Large intestine (tissue), 12 donors: ENCODE data around the gene PGBD4. TPM values are rescaled to one million over a fixed set of nuclear protein-coding genes. Genes with fewer than 3 reads are reported as not detected.
A peak's percentile ranks its signal among the peaks of the same experiment; 100 is the strongest.

ENCODE experiments used
- DNase-seq, 2 donors: peaks; one replicate each; pipeline versions ENCODE4 v3.0.0 to v3.0.0-alpha.2; 2013
- H3K27ac ChIP-seq: one replicate; pipeline ENCODE4 v1.5.1; 2013; ENCODE audit warnings: low read length
- H3K27me3 ChIP-seq: 2 replicates; pipeline ENCODE4 v1.6.1; 2013; ENCODE audit warnings: low read length; ENCODE audit not compliant: control insufficient read depth, insufficient read depth
- H3K36me3 ChIP-seq: 2 replicates; pipeline ENCODE4 v1.6.1; 2013; ENCODE audit warnings: low read length; ENCODE audit not compliant: control insufficient read depth, insufficient read depth
- H3K4me1 ChIP-seq: one replicate; pipeline ENCODE4 v1.6.1; 2013; ENCODE audit warnings: low read length; ENCODE audit not compliant: control insufficient read depth, insufficient read depth
- H3K4me3 ChIP-seq: one replicate; pipeline ENCODE4 v1.5.1; 2013; ENCODE audit warnings: low read length
- H3K9me3 ChIP-seq: one replicate; pipeline ENCODE4 v1.6.1; 2013; ENCODE audit warnings: mild to moderate bottlenecking, low read depth, low read length, moderate library complexity; ENCODE audit not compliant: control insufficient read depth
- WGBS: methylation state at CpG from one replicate; pipeline ENCODE4 v1.1.5; 2013; ENCODE audit warnings: low lambda C conversion rate; ENCODE audit not compliant: insufficient coverage; 5-methylcytosine and 5-hydroxymethylcytosine counted together
- long read RNA-seq, 11 donors: transcript quantifications; one replicate each; lab custom pipeline, GENCODE V29; 2026
- polyA plus RNA-seq: library from polyadenylated mRNA; unstranded; fragments of 120-200 nt; gene quantifications from one replicate; pipeline ENCODE4 v1.2.1, GENCODE V29; 2013

PGBD4 gene
- 1.9 TPM for polyA plus RNA-seq
- long read RNA-seq, donor 1, full-length matches to known transcripts: 1 of 1 reads
- long read RNA-seq, donor 1, partial matches to known transcripts: 0 of 1 reads
- long read RNA-seq, donor 1, other reads (novel, unspliced or antisense): 0 of 1 reads
- long read RNA-seq, donor 2, full-length matches to known transcripts: 5 of 5 reads
- long read RNA-seq, donor 2, partial matches to known transcripts: 0 of 5 reads
- long read RNA-seq, donor 2, other reads (novel, unspliced or antisense): 0 of 5 reads
- long read RNA-seq, donor 3: 0 reads
- long read RNA-seq, donor 4: 0 reads
- long read RNA-seq, donor 5, full-length matches to known transcripts: 3 of 3 reads
- long read RNA-seq, donor 5, partial matches to known transcripts: 0 of 3 reads
- long read RNA-seq, donor 5, other reads (novel, unspliced or antisense): 0 of 3 reads
- long read RNA-seq, donor 6, full-length matches to known transcripts: 5 of 5 reads
- long read RNA-seq, donor 6, partial matches to known transcripts: 0 of 5 reads
- long read RNA-seq, donor 6, other reads (novel, unspliced or antisense): 0 of 5 reads
- long read RNA-seq, donor 7, full-length matches to known transcripts: 1 of 1 reads
- long read RNA-seq, donor 7, partial matches to known transcripts: 0 of 1 reads
- long read RNA-seq, donor 7, other reads (novel, unspliced or antisense): 0 of 1 reads
- long read RNA-seq, donor 8: 0 reads
- long read RNA-seq, donor 9, full-length matches to known transcripts: 5 of 5 reads
- long read RNA-seq, donor 9, partial matches to known transcripts: 0 of 5 reads
- long read RNA-seq, donor 9, other reads (novel, unspliced or antisense): 0 of 5 reads
- long read RNA-seq, donor 10, full-length matches to known transcripts: 5 of 5 reads
- long read RNA-seq, donor 10, partial matches to known transcripts: 0 of 5 reads
- long read RNA-seq, donor 10, other reads (novel, unspliced or antisense): 0 of 5 reads
- long read RNA-seq, donor 11, full-length matches to known transcripts: 1 of 1 reads
- long read RNA-seq, donor 11, partial matches to known transcripts: 0 of 1 reads
- long read RNA-seq, donor 11, other reads (novel, unspliced or antisense): 0 of 1 reads

DNA sequence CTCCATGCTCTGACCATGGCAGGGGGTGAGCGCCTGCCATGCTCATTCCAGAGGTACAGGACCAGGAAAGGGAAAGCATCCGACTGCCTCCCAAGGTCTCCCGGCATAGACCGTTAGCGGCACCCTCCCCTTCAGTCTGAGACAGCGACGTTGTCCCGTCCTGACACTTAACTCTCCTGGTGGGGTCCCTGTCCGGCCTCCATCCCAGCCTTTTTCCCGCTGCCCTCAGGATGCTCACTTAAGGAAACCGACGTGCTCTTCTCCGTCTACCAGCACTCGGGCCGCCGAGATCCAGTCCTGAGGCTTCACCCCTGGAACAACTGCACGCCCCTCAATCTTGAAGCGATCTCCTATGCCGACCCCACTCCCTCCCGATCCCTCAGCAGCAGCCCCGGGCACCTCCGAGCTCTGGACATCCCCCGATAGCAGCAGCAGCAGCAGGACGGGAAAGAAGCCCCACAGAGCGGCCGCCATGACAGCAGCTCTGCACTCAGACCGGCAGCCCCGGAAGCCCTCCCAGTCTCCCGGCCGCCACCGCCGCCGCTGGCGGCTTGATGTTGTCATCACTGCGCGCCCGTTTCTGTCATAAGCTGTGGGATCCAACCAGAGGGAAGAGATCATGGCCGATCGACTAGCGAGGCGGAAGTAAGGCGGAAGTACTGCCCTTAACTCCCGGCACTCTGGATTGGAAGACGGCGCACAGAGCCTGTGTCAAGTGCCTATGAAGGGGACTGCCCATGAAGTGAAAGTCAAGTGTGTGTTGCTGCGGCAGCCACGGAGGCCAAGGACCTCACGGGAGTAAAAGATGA lies at the start of gene PGBD4, which contains the start of gene EMC7:
Gene PGBD4, plus strand, starts transcription at position 718 of the 809 bp plus-strand sequence. CDS start 449 bp downstream, outside the sequence.
Gene EMC7, minus strand, starts transcription at position 497 of the 809 bp plus-strand sequence. Its CDS starts 23 bp downstream, at position 474.
- no peaks in the 10 kb centered on the region for H3K27me3 ChIP-seq
- WGBS: no CpG with 5 or more reads among the region's 48 CpGs
- H3K4me3 ChIP-seq: peak within 1 kb of the TSS; percentile 70
- peaks cover 3% of the 10 kb centered on the region for H3K36me3 ChIP-seq
- peak; percentile 99 for DNase-seq
- peak within 1 kb of the TSS; percentile 71 for H3K27ac ChIP-seq
- no peaks in the 10 kb centered on the region for H3K9me3 ChIP-seq
- H3K4me1 ChIP-seq: peaks cover 2% of the 10 kb centered on the region

DNA sequence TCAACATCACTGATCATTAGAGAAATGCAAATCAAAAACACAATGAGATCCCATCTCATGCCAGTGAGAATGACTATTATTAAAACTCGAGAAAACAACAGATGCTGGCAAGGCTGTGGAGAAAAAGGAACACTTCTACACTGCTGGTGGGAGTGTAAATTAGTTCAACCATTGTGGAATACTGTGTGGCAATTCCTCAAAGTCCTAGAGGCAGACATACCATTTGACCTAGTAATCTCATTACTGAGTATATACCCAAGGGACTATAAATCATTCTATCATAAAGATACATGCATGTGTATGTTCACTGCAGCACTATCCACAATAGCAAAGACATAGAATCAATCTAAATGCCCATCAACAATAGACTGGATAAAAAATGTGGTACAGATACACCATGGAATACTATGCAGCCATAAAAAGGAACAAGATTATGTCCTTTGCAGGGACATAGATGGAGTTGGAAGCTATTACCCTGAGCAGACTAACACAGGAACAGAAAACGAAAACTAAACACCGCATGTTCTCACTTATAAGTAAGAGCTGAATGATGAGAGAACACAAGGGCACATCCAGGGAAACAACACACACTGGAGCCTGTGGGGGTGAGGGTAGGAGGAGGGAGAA lies 47.7 kb upstream of the PGBD4 start:
- no peaks in the 10 kb centered on the region for H3K4me1 ChIP-seq
- H3K36me3 ChIP-seq: no peaks in the 10 kb centered on the region
- WGBS: 100% methylated on average over 1 of the region's 3 CpGs
- H3K4me3 ChIP-seq: no peak overlapping the region
- no peak overlapping the region for H3K27ac ChIP-seq
- no peaks in the 10 kb centered on the region for H3K9me3 ChIP-seq
- H3K27me3 ChIP-seq: no peaks in the 10 kb centered on the region
- DNase-seq: no peak

DNA sequence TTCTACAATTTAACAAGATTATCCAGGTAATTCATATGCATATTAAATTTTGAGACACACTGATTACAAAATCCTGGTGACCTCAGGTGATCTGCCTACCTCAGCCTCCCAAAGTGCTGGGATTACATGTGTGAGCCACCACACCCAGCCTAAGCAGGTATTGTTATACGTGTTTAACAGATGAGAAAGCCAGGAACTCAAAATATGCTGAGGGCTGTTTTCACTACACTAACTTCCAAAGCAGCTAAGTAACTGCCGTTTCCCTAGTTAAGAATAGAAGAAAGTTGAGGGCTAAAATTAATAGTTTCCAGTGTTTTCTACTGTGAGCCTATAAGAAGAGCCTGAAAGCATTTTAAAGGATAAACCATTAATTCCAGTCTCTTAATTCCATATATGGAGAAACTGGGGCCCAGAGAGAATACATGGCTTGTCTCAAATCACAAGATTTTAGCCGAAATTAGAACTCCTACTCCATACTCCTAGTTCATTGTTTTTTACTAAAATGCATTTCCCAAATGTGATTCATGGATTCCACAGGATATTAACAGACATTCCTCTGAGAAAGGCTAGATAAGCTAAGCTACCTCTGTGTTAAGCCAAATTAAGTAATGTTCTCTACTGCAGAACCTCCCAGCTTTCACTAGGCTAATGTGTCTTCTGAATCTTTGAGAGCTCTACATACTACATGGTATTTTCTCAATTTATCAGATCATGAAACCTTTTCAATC lies 45.9 kb upstream of the PGBD4 start:
- no peaks in the 10 kb centered on the region for H3K27me3 ChIP-seq
- no peaks in the 10 kb centered on the region for H3K4me1 ChIP-seq
- WGBS: 67% methylated on average over 1 of the region's 3 CpGs
- H3K27ac ChIP-seq: no peak overlapping the region
- DNase-seq: no peak
- H3K4me3 ChIP-seq: no peak overlapping the region
- no peaks in the 10 kb centered on the region for H3K9me3 ChIP-seq
- H3K36me3 ChIP-seq: no peaks in the 10 kb centered on the region

DNA sequence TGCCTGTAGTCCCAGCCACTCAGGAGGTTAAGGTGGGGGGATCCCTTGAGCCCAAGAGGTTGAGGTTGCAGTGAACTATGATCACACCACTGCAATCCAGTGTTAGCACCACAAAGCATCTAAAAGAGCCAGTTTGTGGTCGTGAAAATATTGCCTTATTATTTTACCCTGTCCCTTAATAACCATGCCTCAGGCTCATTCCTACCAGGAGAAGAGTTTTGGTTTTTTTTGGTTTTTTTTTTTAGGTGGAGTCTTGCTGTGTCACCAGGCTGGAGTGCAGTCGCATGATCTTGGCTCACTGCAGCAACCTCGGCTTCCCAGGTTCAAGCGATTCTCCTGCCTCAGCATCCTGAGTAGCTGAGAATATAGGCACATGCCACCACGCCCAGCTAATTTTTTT lies 45.0 kb upstream of the PGBD4 start:
- H3K4me1 ChIP-seq: no peaks in the 10 kb centered on the region
- H3K36me3 ChIP-seq: no peaks in the 10 kb centered on the region
- no peak overlapping the region for H3K27ac ChIP-seq
- no peak for DNase-seq
- H3K4me3 ChIP-seq: no peak overlapping the region
- H3K27me3 ChIP-seq: no peaks in the 10 kb centered on the region
- no CpG with 5 or more reads among the region's 5 CpGs for WGBS
- H3K9me3 ChIP-seq: no peaks in the 10 kb centered on the region

DNA sequence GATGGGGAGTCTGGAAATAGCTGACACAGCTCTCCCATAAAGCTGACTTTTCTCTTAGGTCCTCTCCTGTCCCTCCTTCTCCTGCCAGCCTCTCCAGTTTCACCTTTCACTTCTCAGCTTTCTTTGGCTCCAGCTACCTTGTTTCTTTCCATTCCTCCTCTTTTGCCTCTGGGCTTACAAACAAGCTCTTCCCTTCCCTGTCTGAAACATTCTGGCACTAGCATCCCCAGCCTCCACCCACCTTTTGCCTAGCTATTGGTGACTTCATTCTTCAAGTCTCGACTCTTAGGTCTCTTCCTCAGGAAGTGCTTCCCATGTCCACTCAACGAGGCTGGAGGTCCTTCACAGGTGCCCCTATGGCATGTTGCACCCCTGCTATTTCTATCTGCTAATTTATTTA lies 42.4 kb upstream of the PGBD4 start:
- Histone ChIP-seq H3K9me3 (no peaks in the 10 kb centered on the region), H3K27ac (no peak overlapping the region), H3K36me3 (no peaks in the 10 kb centered on the region), H3K27me3 (no peaks in the 10 kb centered on the region), H3K4me3 (no peak overlapping the region), H3K4me1 (no peaks in the 10 kb centered on the region)
- no CpG with 5 or more reads among the region's 2 CpGs for WGBS
- DNase-seq: no peak

DNA sequence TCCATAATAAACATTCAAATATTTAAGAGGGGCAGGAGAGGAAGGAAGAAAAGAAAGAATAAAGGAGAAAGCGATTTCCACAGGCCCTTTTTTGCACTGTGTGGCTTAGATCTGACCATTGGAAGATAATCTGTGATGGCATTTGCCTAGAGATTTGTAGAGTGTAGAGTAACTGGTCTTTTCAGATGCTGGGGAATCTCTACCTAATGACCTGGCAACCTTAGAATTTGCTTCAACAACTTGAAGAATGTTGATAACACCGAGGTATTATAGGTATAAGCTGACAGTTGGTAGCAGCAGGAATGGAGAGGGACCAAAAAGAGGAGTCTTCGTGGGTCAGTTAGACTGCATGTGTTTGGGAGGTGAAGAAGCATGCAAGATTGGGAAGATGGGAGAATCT lies 41.9 kb upstream of the PGBD4 start:
- WGBS: 0% methylated on average over 1 of the region's 3 CpGs
- Histone ChIP-seq H3K4me3 (no peak overlapping the region), H3K27ac (no peak overlapping the region), H3K36me3 (no peaks in the 10 kb centered on the region), H3K4me1 (no peaks in the 10 kb centered on the region), H3K9me3 (no peaks in the 10 kb centered on the region), H3K27me3 (no peaks in the 10 kb centered on the region)
- DNase-seq: no peak

DNA sequence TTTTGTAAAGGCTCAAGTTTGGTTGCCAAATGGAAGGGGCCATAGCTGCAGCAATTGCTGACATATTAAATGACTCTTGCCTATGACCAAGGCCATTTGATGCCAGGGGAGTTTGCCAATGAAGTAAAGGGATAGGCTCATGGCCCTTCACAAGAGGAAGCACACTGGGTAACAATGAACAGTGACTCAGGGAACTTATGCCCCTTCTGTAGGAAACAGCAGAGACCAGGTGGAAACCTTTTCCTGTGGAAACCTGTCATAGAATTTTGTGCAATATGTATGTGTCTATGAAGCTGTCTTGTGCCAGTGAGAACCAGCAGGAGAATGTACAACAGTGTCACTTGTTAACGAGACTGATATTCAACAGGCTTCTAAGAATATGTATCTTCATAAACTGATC lies 37.4 kb upstream of the PGBD4 start:
- H3K4me1 ChIP-seq: no peaks in the 10 kb centered on the region
- no peak overlapping the region for H3K4me3 ChIP-seq
- no peak for DNase-seq
- no peaks in the 10 kb centered on the region for H3K36me3 ChIP-seq
- H3K27me3 ChIP-seq: no peaks in the 10 kb centered on the region
- no CpG with 5 or more reads among the region's 1 CpG for WGBS
- no peak overlapping the region for H3K27ac ChIP-seq
- H3K9me3 ChIP-seq: no peaks in the 10 kb centered on the region

DNA sequence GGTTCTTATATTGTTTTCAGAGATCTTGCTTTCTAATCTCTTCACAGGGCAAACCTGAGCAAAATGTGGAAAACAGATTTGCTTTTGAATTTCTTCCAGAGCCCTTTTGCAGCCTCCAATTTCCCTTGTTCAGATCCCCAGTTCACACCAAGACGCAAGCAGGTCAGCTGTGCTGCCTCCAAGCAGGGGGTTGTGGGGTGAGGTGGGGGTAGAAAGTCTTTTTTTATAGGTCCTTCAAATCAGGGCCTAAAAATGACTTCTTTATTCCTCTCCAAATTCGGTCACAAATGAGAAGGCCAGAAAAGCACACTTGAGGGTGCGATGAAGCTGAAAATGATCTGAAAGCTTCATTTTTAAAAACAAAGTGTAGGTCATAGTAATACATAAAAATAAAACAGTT lies 36.6 kb upstream of the PGBD4 start:
- WGBS: 80% methylated on average over 1 of the region's 3 CpGs
- no peak overlapping the region for H3K4me3 ChIP-seq

DNA sequence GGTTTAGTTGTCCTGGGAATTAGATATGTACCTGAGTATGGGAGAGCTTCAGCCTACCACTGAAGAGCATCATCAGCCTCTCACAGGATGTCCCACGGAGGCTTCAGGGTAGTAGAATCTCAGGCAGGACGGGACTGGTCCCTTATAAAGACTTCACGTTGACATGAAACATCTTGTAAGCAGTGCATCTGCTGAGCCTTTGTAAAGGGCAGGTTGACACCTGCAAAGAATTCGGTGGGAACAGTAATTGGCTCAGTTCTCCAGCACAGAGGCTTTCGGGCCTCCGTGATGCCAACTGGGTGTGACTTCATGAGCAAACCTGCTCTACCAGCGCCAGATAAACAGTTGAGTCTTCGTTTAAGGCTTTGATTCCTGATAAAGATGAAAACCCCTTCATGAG lies 35.9 kb upstream of the PGBD4 start:
- Histone ChIP-seq H3K27me3 (no peaks in the 10 kb centered on the region), H3K4me1 (no peaks in the 10 kb centered on the region), H3K9me3 (no peaks in the 10 kb centered on the region), H3K27ac (no peak overlapping the region), H3K4me3 (no peak overlapping the region), H3K36me3 (no peaks in the 10 kb centered on the region)
- no CpG with 5 or more reads among the region's 8 CpGs for WGBS
- DNase-seq: no peak

More for the DNA sequence above, 36.6 kb upstream of the PGBD4 start:
- no peaks in the 10 kb centered on the region for H3K9me3 ChIP-seq
- no peak for DNase-seq
- no peaks in the 10 kb centered on the region for H3K27me3 ChIP-seq
- no peak overlapping the region for H3K27ac ChIP-seq
- H3K36me3 ChIP-seq: no peaks in the 10 kb centered on the region
- H3K4me1 ChIP-seq: no peaks in the 10 kb centered on the region
